K562 (cell line): ENCODE data around the gene RNF227. TPM values are rescaled to one million over a fixed set of nuclear protein-coding genes. Genes with fewer than 3 reads are reported as not detected.

Experiments
- AFF4 ChIP-seq: sonication (generic); formaldehyde crosslinking; IDR thresholded peaks from 2 replicates; pipeline ENCODE4 v1.8.0; 2023; ENCODE audit warnings: mild to moderate bottlenecking, missing genetic modification reagents
- ATF1 ChIP-seq, 2 experiments: fragments of 450-650 bp in 1 of 2; IDR thresholded peaks; 2 replicates each; pipeline ENCODE4 v1.6.1; 2016; ENCODE audit warnings: missing compliant biosample characterization in 1 of 2, missing genetic modification characterization in 1 of 2
- CCAR2 ChIP-seq: fragments of 200-400 bp; formaldehyde crosslinking; IDR thresholded peaks from 2 replicates; pipeline ENCODE4 v1.6.1; 2017; ENCODE audit warnings: mild to moderate bottlenecking, low read depth, low read length
- ELF2 ChIP-seq: fragments of 250-450 bp; sonication (Bioruptor Pico); IDR thresholded peaks from 2 replicates; pipeline ENCODE4 v1.5.0; 2021; ENCODE audit warnings: mild to moderate bottlenecking
- HMGN3 ChIP-seq: IDR thresholded peaks from 2 replicates; pipeline ENCODE4 v1.6.1; 2011; ENCODE audit warnings: borderline replicate concordance, low read depth, mild to moderate bottlenecking, mixed read lengths, low read length; ENCODE audit not compliant: insufficient read length; ENCODE audit errors: extremely low read depth
- HNRNPLL ChIP-seq: fragments of 200-400 bp; formaldehyde crosslinking; IDR thresholded peaks from 2 replicates; pipeline ENCODE4 v1.6.1; 2017; ENCODE audit warnings: low read length, low read depth, mild to moderate bottlenecking; ENCODE audit not compliant: poor library complexity, severe bottlenecking
- MAX ChIP-seq: sonication (generic); formaldehyde crosslinking; IDR thresholded peaks from 2 replicates; pipeline ENCODE4 v1.9.0; 2022; ENCODE audit warnings: mild to moderate bottlenecking, missing genetic modification reagents
- MEF2D ChIP-seq: conservative IDR thresholded peaks from 2 replicates; pipeline ENCODE4 v1.6.1; 2016; ENCODE audit warnings: low read depth, missing genetic modification characterization, missing compliant biosample characterization
- NR2F6 ChIP-seq: fragments of 450-650 bp; formaldehyde crosslinking; IDR thresholded peaks from 2 replicates; pipeline ENCODE4 v1.4.0; 2020; ENCODE audit warnings: mild to moderate bottlenecking
- RUNX1 ChIP-seq: sonication (generic); IDR thresholded peaks from 2 replicates; pipeline ENCODE4 v1.6.1; 2016; ENCODE audit warnings: antibody characterized with exemption, low read depth
- SREBF1 ChIP-seq: fragments of 150-350 bp; IDR thresholded peaks from 2 replicates; pipeline ENCODE4 v1.6.1; 2014; ENCODE audit warnings: antibody characterized with exemption, low read depth, low read length, borderline replicate concordance
- SRF ChIP-seq, 2 experiments: fragments of 250-450, 450-650 bp in 1 of 2; sonication (Bioruptor Pico) in 1 of 2; sonication (generic) in 1 of 2; formaldehyde crosslinking; IDR thresholded peaks; 2 replicates each; pipeline versions ENCODE4 v1.5.0 to v1.5.1; 2020 to 2022; ENCODE audit warnings: mild to moderate bottlenecking in 1 of 2, missing genetic modification reagents in 1 of 2
- TAF15 ChIP-seq: fragments of 200-400 bp; formaldehyde crosslinking; IDR thresholded peaks from 2 replicates; pipeline ENCODE4 v1.6.1; 2017; ENCODE audit warnings: mild to moderate bottlenecking, low read depth, low read length, moderate library complexity
- TBP ChIP-seq: optimal IDR thresholded peaks from 2 replicates; pipeline ENCODE3; 2011; ENCODE audit warnings: low read depth, low read length, improper control_type of control experiment
- TEAD2 ChIP-seq: fragments of 450-650 bp; IDR thresholded peaks from 2 replicates; pipeline ENCODE4 v1.6.1; 2016; ENCODE audit warnings: missing genetic modification characterization, control low read depth, missing compliant biosample characterization
- TSC22D4 ChIP-seq: fragments of 450-650 bp; IDR thresholded peaks from 2 replicates; pipeline ENCODE4 v1.6.1; 2016; ENCODE audit warnings: missing genetic modification characterization, missing biosample characterization, control low read depth
- USF2 ChIP-seq: sonication (generic); formaldehyde crosslinking; IDR thresholded peaks from 2 replicates; pipeline ENCODE4 v1.5.0; 2020; ENCODE audit warnings: missing genetic modification reagents
- XRCC4 ChIP-seq: IDR thresholded peaks from one replicate; pipeline ENCODE4 v1.6.1; 2011; ENCODE audit not compliant: insufficient read depth, insufficient read length; ENCODE audit errors: extremely low read depth
- YY1 ChIP-seq, 3 experiments: IDR thresholded peaks; 2 replicates each; pipeline ENCODE4 v1.6.1; 2011; ENCODE audit warnings: low read length in 2 of 3, mild to moderate bottlenecking in 2 of 3, moderate library complexity in 2 of 3, borderline replicate concordance in 1 of 3, control low read depth in 1 of 3, low read depth in 1 of 3; ENCODE audit not compliant: insufficient read depth in 3 of 3, insufficient replicate concordance in 2 of 3, control insufficient read depth in 1 of 3, insufficient read length in 1 of 3; ENCODE audit errors: extremely low read depth in 1 of 3
- ZBED1 ChIP-seq: IDR thresholded peaks from 2 replicates; pipeline ENCODE4 v1.6.1; 2014
- ZNF140 ChIP-seq: fragments of 250-450 bp; sonication (Bioruptor Pico); IDR thresholded peaks from 2 replicates; pipeline ENCODE4 v1.8.0; 2021; ENCODE audit warnings: moderate library complexity, mild to moderate bottlenecking, inconsistent platforms
- ZNF24 ChIP-seq: fragments of 450-650 bp; IDR thresholded peaks from 2 replicates; pipeline ENCODE4 v1.6.1; 2016
- ZNF76 ChIP-seq: fragments of 250-450 bp; sonication (Bioruptor Pico); IDR thresholded peaks from 2 replicates; pipeline ENCODE4 v1.4.0; 2020; ENCODE audit warnings: mild to moderate bottlenecking, moderate library complexity, borderline replicate concordance
- polyA plus RNA-seq, 8 experiments: library from polyadenylated mRNA; depleted of rRNA in 4 of 8; stranded (reverse) in 5 of 8; unstranded in 3 of 8; fragments of >200 nt; fragmentation: Nextera tagmentation in 2 of 8; fragmentation: Illumina TruSeq in 1 of 8; extraction: Ambion mirVana in 2 of 8; extraction: Trizol in 1 of 8; gene quantifications; 2 replicates each; pipeline versions ENCODE4 v1.2.1 to v1.2.3, GENCODE V29; 2011 to 2014; ENCODE audit warnings: inconsistent platforms in 1 of 8, missing spikeins in 1 of 8
- total RNA-seq, 7 experiments: library from RNA; depleted of rRNA in 6 of 7; stranded (reverse); fragments of >200 nt in 6 of 7; fragmentation: Illumina TruSeq in 2 of 7; extraction: Trizol in 2 of 7; gene quantifications; 2 replicates each; pipeline versions ENCODE4 v1.2.1 to v1.2.3, GENCODE V29; 2011 to 2021; ENCODE audit warnings: low replicate concordance in 1 of 7

Gene RNF227
- total and polyA plus RNA-seq, 9 of the 15 experiments (the other 6 are each of a cell fraction or from before 2014, with no cell fraction given): 1.1 to 6.7 (median 2.3) TPM

GRCh38 chr17:7931709-7932482, 15.8 kb upstream of the RNF227 start, which contains the start of the genes CNTROB and TRAPPC1 (continued):
- TF ChIP-seq AFF4 (CRISPR knock-in tag) (no peak; the same call in 1 of the 2 replicates), SRF (CRISPR knock-in tag; IDR thresholded peaks at IDR 0.05) (peak in 1 of 2 experiments; percentile 66; a peak in 2 of 4 replicates), TAF15 (no peak), ZNF140 (CRISPR knock-in tag) (no peak), CCAR2 (no peak), HNRNPLL (no peak), MEF2D (tag) (no peak), ZNF76 (CRISPR knock-in tag) (no peak), SREBF1 (no peak), HMGN3 (peak; percentile 63), TBP (peak; percentile 44), ZBED1 (no peak), USF2 (CRISPR knock-in tag) (no peak), YY1 (IDR thresholded peaks at IDR 0.05; ENCODE audit: borderline replicate concordance in 1 of 3, control insufficient read depth in 1 of 3, extremely low read depth in 1 of 3, insufficient read depth in 3 of 3, insufficient read length in 1 of 3, insufficient replicate concordance in 2 of 3, low read depth in 1 of 3, low read length in 2 of 3) (no peak), TEAD2 (tag) (no peak), NR2F6 (CRISPR knock-in tag) (no peak), MAX (CRISPR knock-in tag) (peak; percentile 20; the same call in 1 of the 2 replicates), TSC22D4 (tag) (no peak), ELF2 (CRISPR knock-in tag) (no peak), ATF1 (CRISPR knock-in tag; IDR thresholded peaks at IDR 0.05) (peak; percentile 69), ATF1 (tag; IDR thresholded peaks at IDR 0.05) (peak; percentile 98), ZNF24 (no peak), XRCC4 (no peak), RUNX1 (no peak)
